A673 (cell line): ENCODE measurements around the gene CREB5.

ENCODE experiments used
- EZH2 ChIP-seq: fragments of 200-600 bp; sonication (generic); IDR thresholded peaks from 2 replicates; pipeline ENCODE4 v1.6.1; 2017; ENCODE audit warnings: borderline replicate concordance, low read depth, mild to moderate bottlenecking, mixed read lengths, antibody characterized with exemption, low read length; ENCODE audit not compliant: poor library complexity, severe bottlenecking
- TF ChIP-seq, protein P1 (sequence below): fragments of 300-800, 200-600 bp; sonication (generic); conservative IDR thresholded peaks from 2 replicates; pipeline ENCODE4 v1.5.1; 2017; ENCODE audit warnings: low read depth, mild to moderate bottlenecking, antibody characterized with exemption, low read length, moderate library complexity, mixed read lengths

GRCh38 chr7:28423918-28424514 is 11.7 kb downstream of the CREB5 start:
- TF ChIP-seq, protein P1, sequence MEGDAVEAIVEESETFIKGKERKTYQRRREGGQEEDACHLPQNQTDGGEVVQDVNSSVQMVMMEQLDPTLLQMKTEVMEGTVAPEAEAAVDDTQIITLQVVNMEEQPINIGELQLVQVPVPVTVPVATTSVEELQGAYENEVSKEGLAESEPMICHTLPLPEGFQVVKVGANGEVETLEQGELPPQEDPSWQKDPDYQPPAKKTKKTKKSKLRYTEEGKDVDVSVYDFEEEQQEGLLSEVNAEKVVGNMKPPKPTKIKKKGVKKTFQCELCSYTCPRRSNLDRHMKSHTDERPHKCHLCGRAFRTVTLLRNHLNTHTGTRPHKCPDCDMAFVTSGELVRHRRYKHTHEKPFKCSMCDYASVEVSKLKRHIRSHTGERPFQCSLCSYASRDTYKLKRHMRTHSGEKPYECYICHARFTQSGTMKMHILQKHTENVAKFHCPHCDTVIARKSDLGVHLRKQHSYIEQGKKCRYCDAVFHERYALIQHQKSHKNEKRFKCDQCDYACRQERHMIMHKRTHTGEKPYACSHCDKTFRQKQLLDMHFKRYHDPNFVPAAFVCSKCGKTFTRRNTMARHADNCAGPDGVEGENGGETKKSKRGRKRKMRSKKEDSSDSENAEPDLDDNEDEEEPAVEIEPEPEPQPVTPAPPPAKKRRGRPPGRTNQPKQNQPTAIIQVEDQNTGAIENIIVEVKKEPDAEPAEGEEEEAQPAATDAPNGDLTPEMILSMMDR, result no peak
- TF ChIP-seq EZH2, result no peak
